Coronary artery (tissue), 2 donors: Measurements from ENCODE around the gene ADPRS.

Source experiments
- DNase-seq: peaks from one replicate; pipeline ENCODE4 v3.0.0-alpha.2; 2017; ENCODE audit warnings: low spot score
- H3K27ac ChIP-seq, 2 donors: fragments of 200-600 bp; sonication (generic); one replicate each; pipeline ENCODE4 v1.5.1; 2016 to 2019
- H3K4me3 ChIP-seq: fragments of 200-600 bp; sonication (generic); 2 replicates; pipeline ENCODE4 v1.5.1; 2016; ENCODE audit warnings: mild to moderate bottlenecking, moderate library complexity
- TF ChIP-seq, protein P1 (sequence below): fragments of 200-600 bp; sonication (generic); IDR thresholded peaks from one replicate; pipeline ENCODE4 v1.5.1; 2019; ENCODE audit warnings: antibody characterized with exemption

Gene ADPRS

GRCh38 chr1:36083219-36083618, 5.5 kb upstream of the ADPRS start:
- DNase-seq = no peak
- H3K27ac ChIP-seq = no peak overlapping the region
- TF ChIP-seq, protein P1, sequence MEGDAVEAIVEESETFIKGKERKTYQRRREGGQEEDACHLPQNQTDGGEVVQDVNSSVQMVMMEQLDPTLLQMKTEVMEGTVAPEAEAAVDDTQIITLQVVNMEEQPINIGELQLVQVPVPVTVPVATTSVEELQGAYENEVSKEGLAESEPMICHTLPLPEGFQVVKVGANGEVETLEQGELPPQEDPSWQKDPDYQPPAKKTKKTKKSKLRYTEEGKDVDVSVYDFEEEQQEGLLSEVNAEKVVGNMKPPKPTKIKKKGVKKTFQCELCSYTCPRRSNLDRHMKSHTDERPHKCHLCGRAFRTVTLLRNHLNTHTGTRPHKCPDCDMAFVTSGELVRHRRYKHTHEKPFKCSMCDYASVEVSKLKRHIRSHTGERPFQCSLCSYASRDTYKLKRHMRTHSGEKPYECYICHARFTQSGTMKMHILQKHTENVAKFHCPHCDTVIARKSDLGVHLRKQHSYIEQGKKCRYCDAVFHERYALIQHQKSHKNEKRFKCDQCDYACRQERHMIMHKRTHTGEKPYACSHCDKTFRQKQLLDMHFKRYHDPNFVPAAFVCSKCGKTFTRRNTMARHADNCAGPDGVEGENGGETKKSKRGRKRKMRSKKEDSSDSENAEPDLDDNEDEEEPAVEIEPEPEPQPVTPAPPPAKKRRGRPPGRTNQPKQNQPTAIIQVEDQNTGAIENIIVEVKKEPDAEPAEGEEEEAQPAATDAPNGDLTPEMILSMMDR = no peak
- H3K4me3 ChIP-seq = no peak overlapping the region

DNA sequence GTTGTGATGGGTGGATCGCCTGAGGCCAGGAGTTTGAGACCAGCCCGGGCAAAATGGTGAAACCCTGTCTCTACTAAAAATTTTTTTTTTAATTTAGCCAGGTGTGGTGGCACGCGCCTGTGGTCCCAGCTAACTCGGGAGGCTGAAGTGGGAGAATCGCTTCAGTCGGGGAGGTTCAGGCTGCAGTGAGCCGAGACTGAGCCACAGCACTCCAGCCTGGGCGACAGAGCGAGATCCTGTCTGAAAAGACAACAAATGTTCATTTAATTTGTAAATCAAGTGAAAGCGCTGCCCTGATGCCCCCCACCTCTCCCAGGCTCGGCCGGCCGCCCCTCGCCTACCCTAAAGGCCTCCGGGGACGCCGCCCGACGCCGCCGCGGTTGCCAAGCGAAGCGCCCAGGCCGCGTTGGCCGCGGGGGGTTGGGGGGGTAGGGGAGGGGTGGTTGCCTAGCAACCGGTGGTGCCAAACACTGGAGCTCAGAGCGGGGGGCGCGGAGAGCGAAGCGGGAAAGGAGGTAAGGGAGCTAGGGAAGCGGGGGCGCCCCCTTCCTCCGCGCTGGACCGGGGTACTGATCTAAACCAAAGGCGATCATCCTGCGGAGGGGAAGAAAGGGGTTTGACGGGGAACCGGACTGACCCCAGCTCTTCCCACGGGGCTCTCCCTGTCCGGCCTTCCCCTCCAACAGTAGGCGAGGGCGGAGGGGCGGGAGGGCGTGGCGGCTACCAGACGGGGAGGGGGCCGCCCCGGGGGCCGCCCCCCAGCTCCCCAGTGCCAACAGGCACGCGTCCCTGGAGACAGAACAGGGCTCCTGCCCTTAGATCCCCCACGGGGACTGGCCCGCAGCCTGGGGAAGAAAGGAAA, 4.8 kb upstream of the ADPRS start, which contains the start of gene TEKT2:
Gene TEKT2, plus strand, starts transcription at position 460 of the 862 bp plus-strand sequence. CDS start 828 bp downstream, outside the sequence.
- DNase-seq = no peak
- Histone ChIP-seq H3K27ac (no peak within 1 kb of the TSS), H3K4me3 (peak within 1 kb of the TSS; percentile 74)
- TF ChIP-seq, protein P1 = no peak

DNA sequence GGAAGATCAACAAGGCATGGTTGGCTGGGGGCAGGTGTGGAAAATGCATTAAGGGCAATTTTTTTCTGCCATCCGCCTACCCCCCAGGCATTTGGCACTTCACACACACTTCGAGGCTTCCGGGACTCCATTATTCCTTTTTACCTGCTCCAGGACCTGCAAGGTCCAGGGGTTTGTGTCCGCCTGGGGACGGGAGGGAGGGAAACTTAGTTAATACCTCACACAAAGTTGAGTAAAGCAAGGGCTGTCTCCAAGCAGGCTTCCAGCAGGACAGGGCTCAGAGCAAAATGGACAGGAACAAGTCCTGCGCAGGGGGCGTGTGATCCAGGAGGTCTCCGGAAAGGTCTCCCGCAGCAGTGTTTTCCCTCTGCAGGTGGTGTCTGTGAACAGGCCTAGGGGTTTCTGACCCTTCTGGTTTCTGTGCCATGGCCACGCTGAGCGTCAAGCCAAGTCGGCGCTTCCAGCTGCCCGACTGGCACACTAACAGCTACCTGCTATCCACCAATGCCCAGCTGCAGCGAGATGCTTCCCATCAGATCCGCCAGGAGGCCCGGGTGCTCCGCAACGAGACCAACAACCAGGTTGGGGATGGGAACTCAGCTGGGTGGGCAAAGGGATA, 4.1 kb upstream of the ADPRS start:
- H3K4me3 ChIP-seq = peak overlapping the region; percentile 74
- H3K27ac ChIP-seq = no peak overlapping the region
- TF ChIP-seq, protein P1 = no peak
- no peak for DNase-seq

DNA sequence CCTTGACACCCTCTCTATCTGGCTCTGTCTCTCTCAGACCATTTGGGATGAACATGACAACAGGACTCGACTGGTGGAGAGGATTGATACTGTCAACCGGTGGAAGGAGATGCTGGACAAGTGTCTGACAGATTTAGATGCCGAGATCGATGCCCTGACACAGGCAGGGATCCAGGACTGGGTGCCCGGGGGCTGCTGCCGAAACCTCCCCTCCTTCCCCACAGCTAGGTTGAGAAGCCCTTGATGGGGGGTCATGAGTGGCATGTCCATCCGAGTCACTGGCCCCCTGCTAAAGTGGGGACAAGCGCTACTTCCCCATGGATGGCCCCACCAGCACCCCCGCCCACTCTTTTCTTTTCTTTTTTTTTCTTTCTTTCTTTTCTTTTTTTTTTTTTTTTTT, 3.6 kb upstream of the ADPRS start:
- H3K4me3 ChIP-seq = no peak overlapping the region
- peak; percentile 73 for DNase-seq
- no peak overlapping the region for H3K27ac ChIP-seq
- TF ChIP-seq, protein P1 = no peak

GRCh38 chr1:36085686-36086526, 2.8 kb upstream of the ADPRS start:
- H3K4me3 ChIP-seq = no peak overlapping the region
- no peak for DNase-seq
- TF ChIP-seq, protein P1 = no peak

DNA sequence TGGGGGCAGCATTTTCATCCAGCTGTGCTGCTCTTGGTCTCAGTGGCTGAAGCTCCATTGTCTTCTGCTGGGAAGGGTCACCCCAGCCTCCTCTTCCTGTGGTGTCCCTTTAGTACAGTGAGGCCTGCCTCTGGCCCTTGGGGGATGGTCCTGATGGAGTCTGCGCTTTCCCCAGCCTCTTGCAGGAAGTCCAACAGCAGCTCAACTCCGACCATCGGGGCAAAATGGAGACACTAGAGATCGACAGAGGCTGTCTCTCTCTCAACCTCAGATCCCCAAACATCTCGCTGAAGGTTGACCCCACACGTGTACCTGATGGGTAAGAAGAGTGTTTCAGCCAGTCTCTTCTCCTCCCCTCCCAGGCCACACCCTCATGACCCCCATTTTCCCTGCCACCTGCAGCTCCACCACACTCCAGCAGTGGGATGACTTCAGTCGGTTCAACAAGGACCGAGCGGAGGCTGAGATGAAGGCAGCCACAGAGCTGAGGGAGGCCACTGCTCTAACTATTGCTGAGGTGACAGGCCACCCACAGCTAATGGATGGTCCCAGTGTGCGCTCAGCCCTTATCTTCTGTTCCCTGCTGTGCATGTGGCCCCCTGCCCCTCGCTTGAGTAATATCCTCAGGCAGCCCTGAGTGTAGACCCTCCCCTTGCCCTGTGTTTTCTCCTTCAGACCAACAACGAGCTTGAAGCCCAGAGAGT, 2.0 kb upstream of the ADPRS start:
- Histone ChIP-seq H3K27ac (no peak overlapping the region), H3K4me3 (no peak overlapping the region)
- no peak for DNase-seq
- TF ChIP-seq, protein P1 = no peak

More at GRCh38 chr1:36085686-36086526, 2.8 kb upstream of the ADPRS start:
- no peak overlapping the region for H3K27ac ChIP-seq
